Rectal smooth muscle tissue (tissue), 1 donor: Measurements from ENCODE around the gene CNTD1.
A peak's percentile ranks its signal among the peaks of the same experiment; 100 is the strongest.

Source experiments
- H3K27ac ChIP-seq: one replicate; pipeline ENCODE4 v1.7.0; 2013; ENCODE audit warnings: low read depth, low read length, inconsistent platforms
- H3K27me3 ChIP-seq: one replicate; pipeline ENCODE4 v1.7.0; 2013; ENCODE audit warnings: low read length; ENCODE audit not compliant: control insufficient read depth, insufficient read depth
- H3K36me3 ChIP-seq: one replicate; pipeline ENCODE4 v1.7.0; 2013; ENCODE audit warnings: low read length; ENCODE audit not compliant: control insufficient read depth, insufficient read depth
- H3K4me1 ChIP-seq: one replicate; pipeline ENCODE4 v1.7.0; 2013; ENCODE audit warnings: low read length; ENCODE audit not compliant: control insufficient read depth, insufficient read depth
- H3K4me3 ChIP-seq: one replicate; pipeline ENCODE4 v1.7.0; 2013; ENCODE audit warnings: low read length
- H3K9ac ChIP-seq: one replicate; pipeline ENCODE4 v1.7.0; 2013; ENCODE audit warnings: low read length

CNTD1 gene

DNA sequence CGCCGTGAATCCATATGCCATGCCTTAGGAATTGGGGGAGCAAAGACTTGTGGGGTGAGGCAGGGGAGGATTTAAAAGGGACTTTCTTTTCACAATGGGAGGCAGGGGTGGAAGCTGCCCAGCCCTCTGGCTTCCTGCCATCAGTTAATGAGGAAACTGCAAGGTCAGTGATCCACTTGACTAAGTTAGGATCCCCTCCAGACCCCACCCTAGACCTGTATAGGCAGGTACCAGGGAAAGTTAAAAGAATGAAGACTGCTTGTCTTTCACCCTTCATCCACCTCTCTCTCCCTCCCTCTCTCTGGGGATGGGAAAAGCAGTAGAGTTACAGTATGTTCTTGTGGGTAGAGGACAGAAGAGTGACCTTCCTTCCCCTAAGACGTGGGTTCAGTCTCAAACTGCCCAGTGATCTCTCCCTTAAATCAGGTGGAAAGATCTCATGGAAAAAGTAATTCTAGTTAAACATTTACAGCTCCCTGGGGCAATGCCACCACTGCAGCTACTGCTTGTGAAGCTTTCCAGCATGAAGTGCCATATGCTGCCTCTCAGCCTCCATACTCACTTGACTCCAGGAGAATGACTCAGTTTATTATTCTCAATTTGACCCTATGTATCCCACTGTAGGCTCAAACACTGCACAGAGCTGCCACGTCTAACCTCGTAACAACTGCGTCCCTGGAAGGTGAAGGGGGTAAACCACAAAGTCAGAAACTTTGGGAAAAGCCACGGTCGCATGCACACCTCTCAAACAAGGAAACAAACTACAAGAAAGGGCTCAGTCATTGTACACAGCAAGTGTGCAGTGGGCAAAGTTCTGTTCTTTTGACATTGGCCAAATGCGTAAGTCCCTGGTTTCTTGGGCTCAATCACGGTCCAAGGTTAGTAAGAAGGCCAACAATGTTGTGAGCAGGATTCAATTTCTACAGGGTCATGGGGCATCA, 1.3 kb upstream of the CNTD1 start:
- Histone ChIP-seq H3K27me3 (no peaks in the 10 kb centered on the region), H3K4me3 (peak overlapping the region; percentile 99), H3K4me1 (peaks cover 9% of the 10 kb centered on the region), H3K36me3 (peaks cover 12% of the 10 kb centered on the region), H3K27ac (no peak overlapping the region), H3K9ac (peak overlapping the region; percentile 88)

DNA sequence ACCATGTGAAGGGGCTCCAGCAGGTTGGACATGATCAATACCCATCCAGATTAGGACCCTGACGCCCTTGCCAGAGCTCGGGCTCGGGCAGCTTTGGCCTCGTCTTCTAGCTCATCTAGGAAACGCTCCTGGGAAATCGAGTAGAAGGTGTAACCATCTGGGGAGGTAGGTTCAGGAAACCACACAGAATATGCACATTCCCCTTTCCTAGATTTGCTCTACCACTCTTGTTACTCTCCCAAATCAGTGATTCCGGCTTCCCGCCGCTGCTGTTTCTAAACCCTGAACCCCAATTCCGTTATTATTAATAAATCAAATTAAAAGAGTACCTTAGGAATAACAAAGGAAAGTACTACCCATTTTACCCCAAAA, 664 bp upstream of the CNTD1 start:
- peaks cover 12% of the 10 kb centered on the region for H3K36me3 ChIP-seq
- H3K27me3 ChIP-seq, result no peaks in the 10 kb centered on the region
- H3K27ac ChIP-seq, result peak overlapping the region; percentile 41
- peak overlapping the region; percentile 99 for H3K4me3 ChIP-seq
- peaks cover 9% of the 10 kb centered on the region for H3K4me1 ChIP-seq
- H3K9ac ChIP-seq, result peak overlapping the region; percentile 88

DNA sequence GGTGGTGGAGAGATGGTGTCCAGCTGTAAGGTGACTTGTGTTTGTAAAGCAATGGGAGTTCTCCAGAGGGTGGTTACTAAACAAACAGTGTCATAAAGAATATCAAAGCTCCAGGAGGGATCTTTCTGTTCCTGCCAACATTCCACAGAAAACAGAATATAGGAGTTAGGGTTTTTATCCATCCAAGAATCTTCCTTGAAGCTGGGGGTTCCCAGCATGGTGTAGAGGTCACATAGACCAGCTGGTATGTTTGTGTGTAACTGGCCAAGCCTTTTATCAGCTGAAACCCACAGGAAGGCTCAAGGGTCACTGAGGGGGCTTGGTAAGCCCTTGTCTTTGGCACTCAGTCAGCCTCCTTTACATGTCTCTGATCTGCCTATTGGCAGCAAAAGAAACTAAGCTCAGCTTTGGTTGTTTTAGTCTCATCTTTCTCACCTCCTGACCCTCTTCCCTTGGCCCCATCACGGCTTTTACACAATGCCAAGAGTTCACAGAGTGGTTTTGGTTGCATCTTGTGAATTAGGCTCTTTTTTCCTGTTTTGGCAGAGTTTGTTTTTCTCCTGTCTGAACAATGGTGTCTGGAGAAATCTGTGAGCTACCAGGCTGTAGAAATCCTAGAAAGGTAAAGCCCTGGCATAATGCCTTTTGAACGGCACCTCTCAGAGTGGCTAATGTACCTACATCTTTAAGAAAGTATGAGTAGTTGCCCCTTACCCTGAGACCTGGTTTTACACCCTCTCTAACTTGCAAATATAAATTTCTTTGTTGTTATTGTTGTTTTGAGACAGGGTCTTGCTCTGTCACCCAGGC, 4.6 kb downstream of the CNTD1 start:
- no peaks in the 10 kb centered on the region for H3K4me1 ChIP-seq
- no peak overlapping the region for H3K27ac ChIP-seq
- H3K27me3 ChIP-seq, result no peaks in the 10 kb centered on the region
- H3K36me3 ChIP-seq, result no peaks in the 10 kb centered on the region
- H3K9ac ChIP-seq, result no peak overlapping the region
- no peak overlapping the region for H3K4me3 ChIP-seq

- no peak overlapping the region for H3K4me3 ChIP-seq
- no peaks in the 10 kb centered on the region for H3K27me3 ChIP-seq
- H3K36me3 ChIP-seq, result no peaks in the 10 kb centered on the region
- no peak overlapping the region for H3K27ac ChIP-seq
- H3K9ac ChIP-seq, result no peak overlapping the region
- peaks cover 7% of the 10 kb centered on the region for H3K4me1 ChIP-seq
Measured at GRCh38 chr17:42804918-42805367, 6.3 kb downstream of the CNTD1 start.

GRCh38 chr17:42806249-42806648, 7.6 kb downstream of the CNTD1 start:
- Histone ChIP-seq H3K4me3 (no peak overlapping the region), H3K27me3 (no peaks in the 10 kb centered on the region), H3K36me3 (peaks cover 7% of the 10 kb centered on the region), H3K9ac (no peak overlapping the region), H3K27ac (no peak overlapping the region), H3K4me1 (peaks cover 7% of the 10 kb centered on the region)

GRCh38 chr17:42809250-42809649, 10.6 kb downstream of the CNTD1 start:
- peaks cover 15% of the 10 kb centered on the region for H3K36me3 ChIP-seq
- H3K27me3 ChIP-seq, result no peaks in the 10 kb centered on the region
- peak overlapping the region; percentile 33 for H3K27ac ChIP-seq
- no peak overlapping the region for H3K9ac ChIP-seq
- H3K4me1 ChIP-seq, result peaks cover 7% of the 10 kb centered on the region
- H3K4me3 ChIP-seq, result no peak overlapping the region

DNA sequence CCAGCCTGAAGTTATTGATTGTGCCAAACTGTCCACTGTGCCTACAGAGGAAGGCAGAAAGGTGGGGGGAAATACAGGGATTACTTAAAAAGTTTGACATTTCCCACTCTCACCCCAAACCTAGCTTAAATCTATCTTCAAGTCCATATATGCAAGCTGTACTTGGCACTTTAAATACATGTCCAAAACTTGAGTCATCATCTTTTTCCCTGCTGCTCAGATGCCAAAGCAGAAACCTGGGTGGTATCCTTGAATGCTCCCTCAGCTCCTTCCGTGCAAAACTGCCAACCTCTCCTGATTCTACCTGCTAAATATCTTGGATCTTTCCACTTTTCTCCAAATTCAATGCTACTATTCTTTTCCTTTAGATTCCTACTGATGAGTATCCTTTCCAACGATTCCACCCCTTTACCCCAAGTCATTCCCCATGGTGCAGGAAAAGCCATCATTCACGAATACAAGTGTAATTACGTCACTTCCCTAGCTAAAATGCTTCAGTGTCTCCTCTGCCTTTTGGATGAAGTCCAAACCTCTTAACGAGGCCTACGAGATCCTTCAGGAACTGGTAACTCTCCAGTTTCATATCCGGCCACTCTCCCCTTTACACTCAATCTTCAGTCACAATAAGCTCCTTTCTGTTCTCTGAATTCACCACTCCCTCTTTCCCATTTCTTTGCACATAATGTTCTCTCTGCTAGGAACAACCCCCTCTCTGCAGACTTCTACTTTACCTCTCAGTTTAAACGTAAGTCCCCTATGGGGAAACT, 16.2 kb downstream of the CNTD1 start:
- Histone ChIP-seq H3K9ac (no peak overlapping the region), H3K27ac (no peak overlapping the region), H3K36me3 (peaks cover 46% of the 10 kb centered on the region)

GRCh38 chr17:42817866-42818265, 19.2 kb downstream of the CNTD1 start:
- H3K36me3 ChIP-seq, result peaks cover 44% of the 10 kb centered on the region
- H3K4me3 ChIP-seq, result no peak overlapping the region
- no peak overlapping the region for H3K9ac ChIP-seq
- H3K27me3 ChIP-seq, result no peaks in the 10 kb centered on the region
- H3K4me1 ChIP-seq, result peaks cover 2% of the 10 kb centered on the region
- H3K27ac ChIP-seq, result no peak overlapping the region

More for the DNA sequence above, 16.2 kb downstream of the CNTD1 start:
- no peak overlapping the region for H3K4me3 ChIP-seq
- no peaks in the 10 kb centered on the region for H3K27me3 ChIP-seq
- peaks cover 2% of the 10 kb centered on the region for H3K4me1 ChIP-seq

DNA sequence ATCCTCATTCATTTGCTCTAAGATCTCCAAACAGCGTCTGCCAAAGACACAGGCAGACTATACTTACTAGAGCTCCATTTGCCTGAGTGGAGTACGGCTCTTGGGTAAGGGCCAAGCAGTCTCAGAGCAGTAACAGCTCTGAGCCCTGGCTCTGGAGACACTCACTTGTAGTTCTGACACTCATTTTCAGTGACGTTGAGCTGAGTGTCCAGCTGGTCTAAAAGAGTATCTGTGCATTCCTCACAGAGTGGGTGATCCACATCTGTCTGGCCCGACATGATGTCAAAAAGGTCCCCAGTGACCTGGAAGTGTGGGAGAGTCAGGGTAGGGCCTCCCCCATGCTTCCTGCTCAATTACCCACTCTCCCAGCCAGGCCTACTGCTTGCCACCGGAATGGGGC, 19.7 kb downstream of the CNTD1 start:
- H3K36me3 ChIP-seq, result peaks cover 44% of the 10 kb centered on the region
- H3K4me1 ChIP-seq, result peaks cover 3% of the 10 kb centered on the region
- no peak overlapping the region for H3K9ac ChIP-seq

GRCh38 chr17:42819939-42820535, 21.4 kb downstream of the CNTD1 start:
- Histone ChIP-seq H3K4me1 (peaks cover 6% of the 10 kb centered on the region), H3K27ac (no peak overlapping the region), H3K27me3 (no peaks in the 10 kb centered on the region), H3K36me3 (peaks cover 36% of the 10 kb centered on the region), H3K9ac (no peak overlapping the region), H3K4me3 (no peak overlapping the region)

More for the DNA sequence above, 19.7 kb downstream of the CNTD1 start:
- Histone ChIP-seq H3K27me3 (no peaks in the 10 kb centered on the region), H3K4me3 (no peak overlapping the region), H3K27ac (no peak overlapping the region)

- no peaks in the 10 kb centered on the region for H3K27me3 ChIP-seq
- no peak overlapping the region for H3K9ac ChIP-seq
- H3K4me3 ChIP-seq, result no peak overlapping the region
- H3K27ac ChIP-seq, result no peak overlapping the region
- peaks cover 4% of the 10 kb centered on the region for H3K4me1 ChIP-seq
- peaks cover 27% of the 10 kb centered on the region for H3K36me3 ChIP-seq
Measured at GRCh38 chr17:42821176-42821575, 22.5 kb downstream of the CNTD1 start.
